ENCODE results near the gene TMEM132D.

GRCh38 chr12:129540249-129540648, 363.6 kb downstream of the TMEM132D start:
- TF ChIP-seq POLR2AphosphoS5 (IDR thresholded peaks at IDR 0.05; ENCODE audit: insufficient read depth, low read depth, low read length) (no peak), CTCF (IDR thresholded peaks at IDR 0.05; ENCODE audit: extremely low read depth in 1 of 2, insufficient read depth in 1 of 2, low read depth in 1 of 2, low read length in 2 of 2) (no peak), MYC (IDR thresholded peaks at IDR 0.05; ENCODE audit: low read depth, low read length) (no peak), POLR2A (IDR thresholded peaks at IDR 0.05; ENCODE audit: low read depth, low read length) (no peak), JUN (IDR thresholded peaks at IDR 0.05; ENCODE audit: borderline replicate concordance, insufficient read depth, insufficient read length, low read depth) (no peak)
